ENCODE measurements around the gene NCSTN. TPM values are rescaled to one million over a fixed set of nuclear protein-coding genes. Genes with fewer than 3 reads are reported as not detected.

The NCSTN gene
- total and polyA plus RNA-seq, 9 of the 15 experiments (the other 6 are each of a cell fraction or from before 2014, with no cell fraction given), result 21.3 to 91.1 (median 57.9) TPM

- TF ChIP-seq TCF15 (CRISPR knock-in tag; IDR thresholded peaks at IDR 0.05), result no peak
- 0 out of 4 replicates have a peak, but pooled peaks of 1 of the 2 experiments have one; percentile 23 for TF ChIP-seq RAD21 (CRISPR knock-in tag; conservative IDR thresholded peaks at IDR 0.05 in 1 of 2, IDR thresholded peaks at IDR 0.05 in 1 of 2)
- peak; percentile 45; the same call in 1 of the 2 replicates for TF ChIP-seq OTX1 (CRISPR knock-in tag; IDR thresholded peaks at IDR 0.05)
- TF ChIP-seq ZFP91 (CRISPR knock-in tag; IDR thresholded peaks at IDR 0.05), result no peak
- TF ChIP-seq TBL1XR1 (IDR thresholded peaks at IDR 0.05; ENCODE audit: low read length in 2 of 2), result 0 out of 4 replicates have a peak, but pooled peaks of 1 of the 2 experiments have one; percentile 28
- TF ChIP-seq NONO (IDR thresholded peaks at IDR 0.05; ENCODE audit: low read depth in 2 of 2, low read length in 1 of 2), result no peak
- TF ChIP-seq CTCFL (IDR thresholded peaks at IDR 0.05; ENCODE audit: borderline replicate concordance, insufficient read depth, low read depth, low read length, poor library complexity, severe bottlenecking), result no peak
- peak; percentile 63; the same call in 1 of the 2 replicates for TF ChIP-seq IFI16 (CRISPR knock-in tag; IDR thresholded peaks at IDR 0.05)
- TF ChIP-seq CHD7 (IDR thresholded peaks at IDR 0.05; ENCODE audit: low read depth, low read length), result no peak
Observed at GRCh38 chr1:160362168-160362957, 19.2 kb downstream of the NCSTN start (continued).
